GM15510 (cell line): Measurements from ENCODE around the gene CES4A.

Source experiments
- POLR2A ChIP-seq: IDR thresholded peaks from 3 replicates; pipeline ENCODE4 v1.6.1; 2011; ENCODE audit warnings: borderline replicate concordance; ENCODE audit not compliant: insufficient read length; ENCODE audit errors: extremely low read depth

Gene CES4A

GRCh38 chr16:66988197-66988788, at the start of gene CES4A:
TSS of gene CES4A (plus strand) at chr16:66988589. CDS start at chr16:66988773, 184 bp downstream.
- TF ChIP-seq POLR2A: no peak

GRCh38 chr16:66939366-66939765, 49.0 kb upstream of the CES4A start:
- TF ChIP-seq POLR2A: no peak

GRCh38 chr16:66940236-66940635, 48.2 kb upstream of the CES4A start:
- no peak for TF ChIP-seq POLR2A

GRCh38 chr16:66942981-66943380, 45.4 kb upstream of the CES4A start:
- TF ChIP-seq POLR2A: no peak

- TF ChIP-seq POLR2A: no peak
Measured at GRCh38 chr16:66943426-66944053, 44.8 kb upstream of the CES4A start.

GRCh38 chr16:66944054-66944441, 44.3 kb upstream of the CES4A start:
- no peak for TF ChIP-seq POLR2A

GRCh38 chr16:66945939-66946338, 42.5 kb upstream of the CES4A start:
- no peak for TF ChIP-seq POLR2A

GRCh38 chr16:66946541-66946940, 41.8 kb upstream of the CES4A start:
- no peak for TF ChIP-seq POLR2A

- no peak for TF ChIP-seq POLR2A
Measured at GRCh38 chr16:66946974-66947301, 41.5 kb upstream of the CES4A start.

GRCh38 chr16:66947302-66948065, 40.9 kb upstream of the CES4A start:
- TF ChIP-seq POLR2A: no peak

- TF ChIP-seq POLR2A: no peak
Measured at GRCh38 chr16:66948134-66948836, 40.1 kb upstream of the CES4A start.

GRCh38 chr16:66948837-66949225, 39.6 kb upstream of the CES4A start:
- TF ChIP-seq POLR2A: no peak

GRCh38 chr16:66949472-66949871, 38.9 kb upstream of the CES4A start:
- TF ChIP-seq POLR2A: no peak

GRCh38 chr16:66950437-66950836, 38.0 kb upstream of the CES4A start:
- TF ChIP-seq POLR2A: no peak

- TF ChIP-seq POLR2A: no peak
Measured at GRCh38 chr16:66950971-66951790, 37.2 kb upstream of the CES4A start.

GRCh38 chr16:66952430-66953110, 35.8 kb upstream of the CES4A start:
- no peak for TF ChIP-seq POLR2A
